Spinal cord (tissue), 10 donors: ENCODE results near the gene CLDN19. TPM values are rescaled to one million over a fixed set of nuclear protein-coding genes. Genes with fewer than 3 reads are reported as not detected.

Experiments
- DNase-seq, 6 donors: peaks; one replicate each; pipeline versions ENCODE4 v3.0.0 to v3.0.0-alpha.2; 2013 to 2015; ENCODE audit warnings: low spot score in 6 of 6, low read depth in 4 of 6
- H3K27ac ChIP-seq: one replicate; pipeline ENCODE4 v1.5.1; 2013; ENCODE audit warnings: low read depth, low read length, control low read depth
- H3K27me3 ChIP-seq: one replicate; pipeline ENCODE4 v1.6.1; 2013; ENCODE audit warnings: low read length; ENCODE audit not compliant: control insufficient read depth, insufficient read depth
- H3K36me3 ChIP-seq: one replicate; pipeline ENCODE4 v1.6.1; 2013; ENCODE audit warnings: low read length; ENCODE audit not compliant: control insufficient read depth, insufficient read depth
- H3K4me1 ChIP-seq: one replicate; pipeline ENCODE4 v1.6.1; 2013; ENCODE audit warnings: low read length; ENCODE audit not compliant: control insufficient read depth, insufficient read depth
- H3K4me3 ChIP-seq: one replicate; pipeline ENCODE4 v1.5.1; 2013; ENCODE audit warnings: low read depth, low read length, control low read depth
- H3K9me3 ChIP-seq: one replicate; pipeline ENCODE4 v1.6.1; 2013; ENCODE audit warnings: low read length; ENCODE audit not compliant: control insufficient read depth, insufficient read depth
- WGBS: methylation state at CpG from one replicate; pipeline ENCODE4 v1.1.5; 2013; ENCODE audit warnings: missing lambda C conversion rate; ENCODE audit not compliant: insufficient coverage; 5-methylcytosine and 5-hydroxymethylcytosine counted together
- long read RNA-seq, 4 donors: transcript quantifications; one replicate each; lab custom pipeline, GENCODE V29; 2026
- polyA plus RNA-seq, 2 donors: library from polyadenylated mRNA; unstranded; fragments of 120-200 nt; gene quantifications; one replicate each; pipeline ENCODE4 v1.2.1, GENCODE V29; 2013; ENCODE audit not compliant: insufficient read length in 2 of 2
- total RNA-seq, 2 donors: library from RNA; depleted of rRNA in 1 of 2; stranded (reverse); fragments of 120-200 nt in 1 of 2; fragments of >200 nt in 1 of 2; gene quantifications; one replicate each; pipeline versions ENCODE4 v1.2.3 to v1.2.4, GENCODE V29; 2013 to 2014
- donor health status: healthy.

CLDN19 gene, protein sequence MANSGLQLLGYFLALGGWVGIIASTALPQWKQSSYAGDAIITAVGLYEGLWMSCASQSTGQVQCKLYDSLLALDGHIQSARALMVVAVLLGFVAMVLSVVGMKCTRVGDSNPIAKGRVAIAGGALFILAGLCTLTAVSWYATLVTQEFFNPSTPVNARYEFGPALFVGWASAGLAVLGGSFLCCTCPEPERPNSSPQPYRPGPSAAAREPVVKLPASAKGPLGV
- 10 to 100 TPM; 17.0 to 20.6 TPM for total RNA-seq
- 1 to 10 TPM; 2.7 to 8.0 TPM for polyA plus RNA-seq
- long read RNA-seq, donor 1, partial matches to known transcripts, result 0 of 1 reads
- long read RNA-seq, donor 1, other reads (novel, unspliced or antisense), result 0 of 1 reads
- long read RNA-seq, donor 2, result 0 reads
- long read RNA-seq, donor 3, result 0 reads
- long read RNA-seq, donor 4, transcript CLDN19-202 (4 exons, 1,586 nt), result major isoform, 7 of 9 reads
- long read RNA-seq, donor 4, partial matches to known transcripts, result 0 of 9 reads
- long read RNA-seq, donor 4, other reads (novel, unspliced or antisense), result 0 of 9 reads

DNA sequence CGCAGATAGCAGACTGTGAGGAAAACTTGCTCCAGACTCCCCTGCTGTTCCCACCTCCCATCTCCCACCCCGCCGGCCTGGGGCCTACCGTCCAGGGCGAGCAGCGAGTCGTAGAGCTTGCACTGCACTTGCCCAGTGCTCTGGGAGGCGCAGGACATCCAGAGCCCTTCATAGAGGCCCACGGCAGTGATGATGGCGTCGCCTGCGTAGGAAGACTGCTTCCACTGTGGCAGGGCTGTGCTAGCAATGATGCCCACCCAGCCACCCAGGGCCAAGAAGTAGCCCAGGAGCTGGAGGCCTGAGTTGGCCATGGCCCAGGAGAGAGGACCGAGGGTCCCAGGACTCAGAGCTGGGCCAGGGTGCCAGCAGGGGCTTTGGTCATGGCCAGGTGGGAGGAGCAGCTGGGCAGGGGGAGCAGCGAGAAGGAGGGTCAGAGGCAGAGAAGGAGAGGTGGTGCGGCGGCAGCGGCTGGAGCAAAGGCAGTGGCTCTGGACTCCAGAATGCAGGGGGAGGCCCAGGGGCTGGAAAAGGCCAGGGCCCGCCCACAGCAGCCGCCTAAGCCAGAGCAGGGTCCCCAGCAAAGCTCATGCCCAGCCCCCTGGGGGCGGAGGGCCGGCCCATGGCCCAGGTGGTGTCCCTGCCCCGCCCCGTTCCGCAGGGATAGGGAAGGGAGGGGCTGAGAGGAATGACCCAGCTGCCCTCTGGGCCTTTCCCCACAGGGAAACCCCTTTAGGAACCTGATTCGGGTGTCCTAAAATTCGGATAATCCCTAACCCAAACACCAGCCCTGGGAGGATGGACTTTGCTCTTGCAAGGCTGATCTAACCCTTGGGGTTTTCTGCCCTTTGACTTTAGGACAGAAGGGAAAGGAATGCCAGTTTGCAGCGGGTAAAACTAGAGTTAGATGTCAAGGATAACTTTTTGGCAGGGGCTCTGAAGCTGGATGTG lies at the start of gene CLDN19:
TSS of gene CLDN19 (minus strand) at position 484 of the 948 bp plus-strand sequence. CDS start at position 311, 173 bp downstream.
- 52% methylated on average over 24 of the region's 27 CpGs for WGBS
- Histone ChIP-seq H3K4me3 (peak within 1 kb of the TSS; percentile 39), H3K27ac (peak within 1 kb of the TSS; percentile 75), H3K27me3 (no peaks in the 10 kb centered on the region), H3K4me1 (peaks cover 62% of the 10 kb centered on the region), H3K9me3 (no peaks in the 10 kb centered on the region), H3K36me3 (peaks cover 6% of the 10 kb centered on the region)
- DNase-seq, result no peak

DNA sequence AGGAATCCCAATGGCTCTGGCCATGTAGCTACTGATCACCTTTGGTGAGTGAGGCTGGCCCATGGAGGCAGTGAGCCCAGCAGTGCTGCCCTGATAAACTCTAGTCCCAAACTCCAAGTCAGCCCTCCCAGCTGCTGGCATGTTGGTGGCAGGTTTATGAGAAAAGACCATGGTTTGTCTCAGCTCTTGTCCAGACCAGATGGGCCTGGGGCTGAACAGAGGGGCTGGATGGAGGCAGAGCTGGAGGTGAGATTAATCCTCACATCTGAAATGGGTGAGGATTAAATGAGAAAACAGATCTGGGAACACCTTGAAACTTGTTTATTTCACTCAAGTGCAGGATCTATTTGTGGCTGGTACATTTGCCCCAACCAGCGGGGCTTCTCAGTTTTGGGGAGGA lies 48.0 kb upstream of the CLDN19 start:
- WGBS, result 100% methylated on average over 1 of the region's 1 CpG
- Histone ChIP-seq H3K9me3 (no peaks in the 10 kb centered on the region), H3K36me3 (peaks cover 4% of the 10 kb centered on the region), H3K4me1 (peaks cover 20% of the 10 kb centered on the region), H3K4me3 (no peak overlapping the region), H3K27me3 (no peaks in the 10 kb centered on the region), H3K27ac (no peak overlapping the region)
- no peak for DNase-seq

DNA sequence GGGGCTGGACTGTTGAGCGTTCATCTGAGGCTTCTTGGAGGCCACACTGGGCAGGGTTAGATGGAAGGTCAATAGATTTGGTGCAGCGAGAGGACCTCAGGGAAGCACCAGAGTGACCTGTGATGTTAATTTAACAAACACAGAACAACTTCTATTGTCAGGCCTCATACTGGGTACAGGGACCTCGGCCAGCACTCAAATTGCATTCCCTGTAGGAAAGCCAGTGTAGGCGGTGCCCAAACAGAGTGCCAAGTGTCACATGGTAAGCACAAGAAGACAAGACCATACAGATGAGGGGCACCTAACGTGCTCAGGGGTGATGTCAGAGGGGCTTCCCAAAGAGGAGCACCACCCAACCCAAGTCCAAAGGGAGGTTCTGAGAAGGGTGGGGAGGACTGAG lies 46.1 kb upstream of the CLDN19 start:
- H3K27me3 ChIP-seq, result no peaks in the 10 kb centered on the region
- WGBS, result 69% methylated on average over 2 of the region's 5 CpGs
- DNase-seq, result peak in 1 of 6 donors; percentile 16

DNA sequence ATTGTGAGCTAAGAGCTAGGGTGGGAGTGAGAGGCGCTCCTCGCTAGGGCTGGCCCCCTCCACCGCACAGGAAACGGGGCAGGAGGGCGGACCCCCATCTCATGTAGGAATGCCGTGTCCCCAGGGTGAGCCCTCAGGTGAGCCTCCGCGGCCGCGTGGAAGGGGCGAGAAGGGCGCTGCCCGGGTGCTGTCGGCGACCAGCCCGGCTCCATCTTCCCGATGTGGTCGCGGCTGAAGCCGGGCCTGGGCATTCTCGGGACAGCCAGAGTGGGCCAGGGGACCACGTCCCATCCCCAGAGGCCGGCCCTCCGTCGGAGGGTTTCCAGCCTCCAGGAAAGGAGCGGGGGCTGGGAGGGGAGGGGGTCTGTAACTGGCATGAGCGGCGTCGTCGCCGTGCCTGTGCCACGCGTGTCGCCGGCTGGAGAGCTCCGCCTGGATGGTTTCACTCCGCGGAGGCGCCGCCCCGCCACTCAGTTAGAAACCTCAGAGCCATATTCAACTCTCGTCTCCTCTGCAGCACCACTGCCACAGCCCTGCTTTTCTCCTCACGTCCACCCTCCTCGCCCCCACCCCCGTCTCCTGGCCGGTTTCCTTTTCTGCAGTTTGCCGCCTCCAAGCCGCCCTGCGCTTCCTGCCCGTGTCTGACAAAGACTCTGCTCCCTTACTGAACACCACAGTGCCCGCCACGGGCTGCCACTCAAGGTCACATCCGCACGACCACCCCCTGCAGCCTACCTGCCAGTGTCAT lies 45.1 kb upstream of the CLDN19 start, which contains the start of gene TMEM269:
TSS of gene TMEM269 (plus strand) at position 46 of the 748 bp plus-strand sequence. CDS start 4,903 bp downstream, outside the sequence.
- Histone ChIP-seq H3K27me3 (no peaks in the 10 kb centered on the region), H3K36me3 (peaks cover 4% of the 10 kb centered on the region), H3K27ac (no peak within 1 kb of the TSS), H3K9me3 (no peaks in the 10 kb centered on the region), H3K4me3 (peak within 1 kb of the TSS; percentile 26), H3K4me1 (peaks cover 20% of the 10 kb centered on the region)
- WGBS, result 10% methylated on average over 54 of the region's 54 CpGs
- DNase-seq, result peak in 2 of 6 donors; percentile 45 to 63

More for the DNA sequence above, 46.1 kb upstream of the CLDN19 start:
- H3K27ac ChIP-seq, result no peak overlapping the region
- H3K4me1 ChIP-seq, result peaks cover 20% of the 10 kb centered on the region
- H3K36me3 ChIP-seq, result peaks cover 4% of the 10 kb centered on the region
- no peaks in the 10 kb centered on the region for H3K9me3 ChIP-seq
- H3K4me3 ChIP-seq, result no peak overlapping the region

DNA sequence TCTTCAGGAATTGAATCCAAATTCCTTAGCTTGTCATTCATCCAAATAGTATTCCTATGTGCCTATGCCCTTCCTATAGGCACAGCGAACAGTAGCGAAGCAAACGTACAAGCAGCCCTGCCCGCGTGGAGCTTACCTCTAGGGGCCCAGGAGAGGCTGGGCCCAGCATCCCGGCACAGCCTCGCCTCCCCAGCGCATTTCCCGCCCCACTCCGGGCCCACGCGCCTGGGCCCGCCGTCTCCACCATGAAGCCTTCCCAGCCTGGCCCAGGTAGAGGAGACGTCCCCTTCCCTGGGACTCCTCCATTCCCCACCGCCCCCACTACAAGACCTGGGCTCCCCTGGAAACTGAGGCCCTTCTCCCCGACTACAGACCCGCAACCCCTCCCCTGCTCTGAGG lies 44.5 kb upstream of the CLDN19 start:
- no peak for DNase-seq
- peaks cover 20% of the 10 kb centered on the region for H3K4me1 ChIP-seq
- peak overlapping the region; percentile 26 for H3K4me3 ChIP-seq
- peaks cover 7% of the 10 kb centered on the region for H3K36me3 ChIP-seq
- WGBS, result 80% methylated on average over 14 of the region's 18 CpGs
- no peaks in the 10 kb centered on the region for H3K9me3 ChIP-seq
- H3K27ac ChIP-seq, result no peak overlapping the region
- no peaks in the 10 kb centered on the region for H3K27me3 ChIP-seq

DNA sequence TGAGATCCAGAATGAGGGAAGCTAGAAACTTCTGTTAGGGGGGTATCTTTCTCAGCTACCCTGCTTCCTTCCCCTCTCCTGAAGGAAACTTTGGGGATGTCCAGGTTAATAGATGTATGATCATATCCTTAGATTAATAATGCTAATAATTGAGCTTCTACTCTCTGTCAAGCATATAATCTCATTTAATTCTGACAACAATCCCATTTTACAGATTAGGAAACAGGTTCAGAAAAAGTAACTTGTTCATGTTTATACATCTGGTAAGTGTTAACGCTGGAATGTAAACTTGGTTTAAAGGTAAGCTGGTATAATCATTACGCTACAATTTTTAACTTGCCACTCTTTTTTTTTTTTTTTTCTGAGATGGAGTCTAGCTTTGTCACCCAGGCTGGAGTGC lies 43.1 kb upstream of the CLDN19 start:
- Histone ChIP-seq H3K4me3 (no peak overlapping the region), H3K27me3 (no peaks in the 10 kb centered on the region), H3K9me3 (no peaks in the 10 kb centered on the region), H3K4me1 (peaks cover 20% of the 10 kb centered on the region), H3K27ac (no peak overlapping the region), H3K36me3 (peaks cover 12% of the 10 kb centered on the region)
- WGBS, result no CpG with 5 or more reads among the region's 2 CpGs
- no peak for DNase-seq

DNA sequence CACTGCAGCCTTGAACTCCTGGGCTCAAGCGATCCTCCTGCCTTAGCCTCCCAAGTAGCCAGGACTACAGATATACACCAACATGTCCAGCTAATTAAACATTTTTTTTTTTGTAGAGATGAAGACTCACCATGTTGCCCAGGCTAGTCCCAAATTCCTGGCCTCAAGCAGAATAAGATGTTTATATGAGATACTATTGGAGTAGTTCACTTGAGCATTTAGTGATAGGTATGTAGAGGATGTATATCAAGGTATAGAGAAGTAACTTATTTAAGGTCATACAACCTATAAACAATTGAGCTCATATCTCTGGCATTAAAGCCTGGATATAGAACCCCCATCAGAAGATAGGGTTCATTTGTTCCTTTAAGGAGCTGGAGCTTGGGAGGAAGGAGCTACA lies 40.1 kb upstream of the CLDN19 start:
- H3K9me3 ChIP-seq, result no peaks in the 10 kb centered on the region
- no peaks in the 10 kb centered on the region for H3K27me3 ChIP-seq
- no peak overlapping the region for H3K27ac ChIP-seq
- no CpG with 5 or more reads among the region's 1 CpG for WGBS
- no peak overlapping the region for H3K4me3 ChIP-seq
- H3K4me1 ChIP-seq, result peaks cover 7% of the 10 kb centered on the region
- peaks cover 28% of the 10 kb centered on the region for H3K36me3 ChIP-seq
- no peak for DNase-seq

DNA sequence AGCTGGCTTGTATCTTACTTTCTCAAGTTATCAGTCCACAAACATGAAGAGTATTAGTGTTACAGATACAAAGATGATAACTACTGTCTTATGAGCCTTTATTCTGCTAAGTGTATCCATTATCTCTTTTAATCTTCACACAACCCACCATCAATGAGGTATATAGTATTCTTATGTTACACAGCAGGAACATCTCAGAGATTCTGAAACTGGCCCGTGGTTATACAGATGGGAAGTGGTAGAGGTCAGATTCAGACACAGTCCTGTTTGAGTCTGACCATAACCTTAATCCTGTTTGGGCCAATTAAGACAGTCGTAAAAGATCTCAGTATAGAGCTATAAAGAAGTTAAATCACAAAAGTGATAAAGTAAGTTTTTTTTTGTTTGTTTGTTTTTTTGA lies 39.7 kb upstream of the CLDN19 start:
- no peak overlapping the region for H3K27ac ChIP-seq
- 100% methylated on average over 1 of the region's 2 CpGs for WGBS

DNA sequence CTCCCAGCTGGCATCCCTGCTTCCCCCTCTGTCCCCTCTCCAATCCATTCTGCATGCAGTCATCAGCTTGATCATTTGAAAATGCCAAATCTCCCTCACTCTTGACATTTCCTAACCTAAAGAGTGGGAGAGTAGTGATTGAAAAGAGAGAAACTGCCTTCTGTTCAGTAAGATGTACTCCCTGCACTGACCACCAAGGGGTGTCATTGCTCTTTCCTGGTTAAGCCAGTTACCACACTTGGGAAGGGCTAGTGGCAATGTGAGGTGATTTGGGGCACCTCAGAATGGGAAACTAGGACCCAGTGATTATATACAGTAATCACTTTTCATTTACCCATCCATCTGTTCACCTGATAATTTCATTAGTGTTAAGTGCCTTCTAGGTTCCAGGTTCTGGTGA lies 37.8 kb upstream of the CLDN19 start:
- no peak overlapping the region for H3K27ac ChIP-seq
- no peaks in the 10 kb centered on the region for H3K27me3 ChIP-seq
- no peaks in the 10 kb centered on the region for H3K9me3 ChIP-seq
- peak in 2 of 6 donors; percentile 56 to 70 for DNase-seq
- no peak overlapping the region for H3K4me3 ChIP-seq
- peaks cover 39% of the 10 kb centered on the region for H3K36me3 ChIP-seq
- no peaks in the 10 kb centered on the region for H3K4me1 ChIP-seq

More for the DNA sequence above, 39.7 kb upstream of the CLDN19 start:
- Histone ChIP-seq H3K36me3 (peaks cover 33% of the 10 kb centered on the region), H3K9me3 (no peaks in the 10 kb centered on the region), H3K27me3 (no peaks in the 10 kb centered on the region), H3K4me3 (no peak overlapping the region), H3K4me1 (peaks cover 3% of the 10 kb centered on the region)
- DNase-seq, result no peak
